ENCODE measurements around the gene GLB1L2.
A peak's percentile ranks its signal among the peaks of the same experiment; 100 is the strongest.
"Not testable (repeated sequence)": the region's sequence is repeated elsewhere in the genome, so short reads cannot be mapped to it uniquely, and the experiment has no call there.

GLB1L2 gene

GRCh38 chr11:134330611-134331353 lies 1.0 kb upstream of the GLB1L2 start:
- no peak for DNase-seq

GRCh38 chr11:134332189-134332631 lies 422 bp downstream of the GLB1L2 start:
- peak; percentile 74 for DNase-seq

- DNase-seq = peak; percentile 61
Measured at GRCh38 chr11:134332782-134333181, 994 bp downstream of the GLB1L2 start.

- no peak for DNase-seq
Measured at GRCh38 chr11:134333312-134333711, 1.5 kb downstream of the GLB1L2 start.

- DNase-seq = no peak
Measured at GRCh38 chr11:134333946-134334345, 2.2 kb downstream of the GLB1L2 start.

DNA sequence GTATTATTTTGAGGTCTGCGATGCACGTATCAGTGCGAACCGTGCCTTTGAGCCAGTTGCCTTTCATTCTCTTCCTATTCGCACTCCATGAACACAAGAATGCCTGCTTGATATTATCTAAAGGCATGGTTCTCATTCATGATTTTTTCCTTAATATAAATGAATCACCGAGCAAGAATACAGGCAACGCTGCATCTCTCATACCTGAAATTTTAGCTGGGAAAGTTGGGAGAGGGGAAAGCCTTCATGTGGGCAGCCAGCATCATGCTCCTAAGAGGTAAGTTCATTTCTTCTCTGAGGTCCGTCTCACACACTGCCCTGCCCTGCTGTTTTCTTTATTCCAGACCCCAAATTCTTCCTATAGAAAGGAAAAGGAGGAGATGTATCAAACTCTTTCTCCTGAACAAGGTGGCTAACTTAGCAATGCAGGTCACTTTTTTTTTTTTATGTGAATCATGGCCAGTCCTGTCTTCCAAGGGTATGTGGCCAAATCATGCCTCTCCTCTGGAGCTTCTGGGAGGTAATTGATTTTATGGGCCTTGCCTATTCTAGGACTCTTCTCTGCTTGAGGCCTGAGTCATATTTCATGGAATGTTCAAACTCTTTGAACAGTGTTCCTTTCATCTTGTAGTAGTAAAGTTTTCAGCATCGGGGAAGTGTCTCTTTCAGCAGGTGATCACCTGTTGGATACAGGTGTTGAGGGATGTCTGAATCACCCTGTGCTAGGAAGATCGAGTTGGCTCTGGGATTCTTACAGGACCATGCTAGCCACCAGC lies 3.2 kb downstream of the GLB1L2 start:
- no peak for DNase-seq

DNA sequence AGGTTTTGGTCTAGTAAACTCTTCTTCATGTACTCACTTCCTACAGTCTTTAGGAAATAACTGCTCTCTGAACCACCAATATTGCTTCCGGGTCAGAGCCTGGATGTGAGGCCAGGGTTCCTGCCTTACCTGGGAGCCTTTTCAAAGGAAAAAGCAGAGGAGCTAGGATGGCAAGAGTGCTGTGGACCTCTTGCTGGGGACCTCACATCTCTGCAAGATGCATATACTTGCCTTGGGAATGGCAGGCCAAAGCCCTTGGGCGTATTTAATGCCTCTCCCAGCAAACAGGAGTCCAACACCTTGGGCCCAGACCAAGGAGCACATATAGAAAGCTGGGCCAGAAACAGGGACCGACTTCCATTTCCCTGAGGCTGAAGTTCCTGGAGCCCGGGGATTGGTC lies 5.3 kb downstream of the GLB1L2 start:
- no peak for DNase-seq

DNA sequence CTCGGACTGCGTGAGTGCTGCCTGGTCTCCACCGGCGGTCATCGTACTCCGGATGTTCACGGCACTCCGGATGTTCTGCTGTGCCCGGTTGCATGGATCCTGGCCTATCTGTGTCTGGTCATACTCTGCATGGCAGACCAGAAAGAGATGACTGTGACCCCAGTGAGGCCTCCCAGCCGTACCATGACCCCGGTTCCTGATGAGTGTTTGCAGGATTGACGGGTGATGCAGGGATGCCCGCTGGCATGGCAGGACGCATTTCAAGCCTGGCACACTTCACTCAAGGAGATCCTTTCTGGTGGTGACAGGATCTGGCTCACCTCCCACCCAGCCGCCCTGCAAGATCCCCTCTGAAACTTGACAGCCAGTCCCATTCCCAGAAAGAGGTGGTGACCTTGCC lies 6.3 kb downstream of the GLB1L2 start:
- DNase-seq = no peak

DNA sequence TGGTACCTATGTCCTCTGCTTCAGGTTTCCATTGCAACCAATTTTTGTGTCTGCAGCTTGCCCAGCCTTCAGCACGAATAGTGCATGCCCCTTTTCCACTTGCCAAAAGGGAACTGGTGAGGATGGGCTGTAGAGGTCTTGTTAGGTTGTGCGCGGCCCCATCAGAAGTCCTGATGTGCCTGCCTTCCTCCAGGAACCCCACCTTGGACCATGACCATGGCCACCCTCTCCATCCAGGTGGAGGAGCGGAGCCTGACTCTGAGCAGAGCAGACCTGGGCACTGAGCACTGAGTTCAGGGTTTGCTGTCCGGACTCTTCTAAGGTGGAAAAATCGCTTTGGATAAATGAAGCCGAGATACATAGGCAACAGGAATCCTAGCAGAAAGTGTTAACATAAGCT lies 6.9 kb downstream of the GLB1L2 start:
- DNase-seq = no peak

DNA sequence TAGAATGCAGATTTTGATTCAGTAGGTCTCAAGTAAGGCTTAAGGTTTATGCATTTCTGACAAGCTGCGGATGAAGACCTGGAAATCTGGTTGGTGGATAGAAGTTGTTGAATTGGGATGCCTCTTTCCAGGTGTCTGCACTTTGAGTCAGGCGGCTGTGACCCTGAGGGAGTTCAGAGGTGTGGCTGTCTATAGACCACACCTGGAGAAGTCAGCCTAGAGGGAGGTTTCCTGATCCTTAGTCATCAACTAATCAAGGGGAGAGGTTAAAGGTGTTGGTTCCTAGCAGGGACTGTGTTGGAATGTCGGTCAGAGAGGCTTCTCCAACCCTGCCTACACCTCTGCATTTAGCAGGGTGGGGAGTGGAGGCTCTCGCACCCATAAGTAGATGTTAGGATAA lies 8.0 kb downstream of the GLB1L2 start:
- no peak for DNase-seq

DNA sequence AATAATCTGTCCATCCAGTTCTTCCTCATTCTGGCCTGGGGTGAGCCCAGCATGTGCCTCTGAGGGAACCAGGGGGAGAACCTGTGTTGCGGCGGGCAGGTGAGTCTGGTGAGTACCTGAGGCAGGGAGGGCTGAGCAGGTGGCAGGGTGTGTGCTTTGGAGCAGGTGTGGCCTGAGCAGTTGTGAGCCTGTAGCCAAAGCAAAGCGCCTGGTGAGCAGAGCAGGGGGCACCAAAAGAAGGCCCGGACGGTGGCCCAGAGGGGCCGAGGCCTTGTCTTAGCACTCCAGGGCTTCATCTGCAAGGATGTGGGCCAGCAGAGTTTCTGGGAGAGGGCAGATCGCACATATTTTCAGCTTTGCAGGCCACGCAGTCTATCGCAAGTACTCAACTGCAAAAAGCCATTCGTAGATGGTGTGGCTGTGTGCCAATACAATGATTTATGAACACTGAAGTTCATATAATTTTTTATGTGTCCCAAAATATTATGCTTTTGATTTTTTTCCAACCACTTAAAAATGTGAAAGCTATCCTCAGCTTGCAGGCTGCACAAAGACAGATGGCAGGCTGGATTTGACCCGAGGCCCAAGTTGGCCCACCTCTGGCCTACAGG lies 8.7 kb downstream of the GLB1L2 start:
- DNase-seq = no peak

- DNase-seq = no peak
Measured at GRCh38 chr11:134341805-134342571, 10.2 kb downstream of the GLB1L2 start.

- no peak for DNase-seq
Measured at GRCh38 chr11:134342572-134343340, 11.0 kb downstream of the GLB1L2 start.

- no peak for DNase-seq
Measured at GRCh38 chr11:134343646-134344045, 11.9 kb downstream of the GLB1L2 start.

DNA sequence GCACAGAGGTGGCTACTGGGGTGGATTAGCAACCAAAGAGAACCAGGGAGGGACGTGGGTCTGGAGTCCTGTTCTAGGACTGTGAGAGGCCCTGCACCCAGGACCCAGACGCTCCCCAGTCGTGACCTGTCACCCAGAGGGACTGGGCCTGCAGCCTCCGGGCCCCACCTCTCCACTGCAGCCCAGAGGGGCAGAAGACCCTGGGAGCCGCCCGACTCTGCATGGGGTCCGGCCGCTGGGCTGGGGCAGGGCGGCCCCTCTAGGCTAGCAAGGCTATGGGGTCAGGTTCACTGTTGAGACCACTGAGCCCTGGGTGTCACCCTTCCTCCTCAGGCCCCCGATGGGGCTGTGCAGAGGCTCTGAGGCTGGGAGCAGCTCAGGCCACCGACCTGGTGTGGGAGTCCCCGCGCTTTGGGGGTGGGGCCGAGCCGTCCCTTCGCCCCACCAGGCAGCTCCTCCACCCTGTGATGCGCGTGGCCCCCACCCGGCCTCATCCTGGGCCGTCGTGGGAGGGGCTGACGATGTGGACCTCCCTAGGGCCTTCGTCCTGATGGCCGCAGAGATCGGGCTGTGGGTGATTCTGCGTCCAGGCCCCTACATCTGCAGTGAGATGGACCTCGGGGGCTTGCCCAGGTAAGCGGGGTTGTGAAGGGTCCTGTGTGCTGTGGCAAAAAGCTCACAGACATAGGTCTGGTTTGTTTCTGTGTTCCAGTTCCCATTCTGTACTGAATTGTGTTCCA lies 12.9 kb downstream of the GLB1L2 start:
- not testable (repeated sequence) for DNase-seq

- no peak for DNase-seq
Measured at GRCh38 chr11:134345237-134345550, 13.4 kb downstream of the GLB1L2 start.

- DNase-seq = peak; percentile 36
Measured at GRCh38 chr11:134346101-134346975, 14.6 kb downstream of the GLB1L2 start.

- no peak for DNase-seq
Measured at GRCh38 chr11:134346976-134347350, 15.2 kb downstream of the GLB1L2 start.

- DNase-seq = no peak
Measured at GRCh38 chr11:134347441-134347840, 15.7 kb downstream of the GLB1L2 start.

DNA sequence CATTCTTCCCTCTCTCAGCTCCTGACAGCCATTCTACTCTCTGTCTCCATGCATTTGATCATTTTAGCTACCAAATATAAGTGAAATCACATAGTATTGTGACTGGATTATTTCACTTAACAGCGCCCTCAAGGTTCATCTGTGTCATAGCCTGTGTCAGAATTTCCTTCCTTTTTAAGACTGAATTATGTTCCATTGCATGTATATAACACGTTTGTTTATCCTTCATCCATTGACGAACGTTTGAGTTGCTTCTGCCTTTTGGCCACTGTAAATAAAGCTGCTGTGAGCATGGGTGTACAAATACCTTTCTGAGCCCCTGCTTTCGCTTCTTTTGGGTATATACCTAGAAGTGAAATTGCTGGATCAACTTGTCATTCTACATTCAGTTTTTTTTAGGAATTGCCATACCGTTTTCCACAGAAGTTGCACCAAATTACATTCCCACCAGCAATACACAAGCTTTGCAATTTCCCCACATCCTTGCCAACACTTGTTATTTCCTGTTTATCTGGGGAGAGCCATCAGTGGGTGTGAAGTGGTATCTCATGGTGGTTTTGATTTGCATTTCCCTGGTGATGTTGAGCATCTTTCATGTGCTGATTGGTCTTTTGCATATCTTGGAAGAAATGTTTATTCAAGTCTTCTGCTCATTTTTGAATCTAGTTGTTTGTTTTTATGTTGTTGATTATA lies 17.5 kb downstream of the GLB1L2 start:
- no peak for DNase-seq

All from NCI-H526 treated with DMSO at 0.1 percent for 48 hours (cell line).